Neural progenitor cell (in vitro differentiated cells): Measurements from ENCODE around the gene SWAP70.

ENCODE experiments used
- EZH2phosphoT487 ChIP-seq: fragments of 200-600 bp; sonication (generic); IDR thresholded peaks from 2 replicates; pipeline ENCODE4 v1.6.1; 2017; ENCODE audit warnings: antibody characterized with exemption
- TF ChIP-seq, protein P1 (sequence below): fragments of 200-600 bp; sonication (generic); IDR thresholded peaks from 2 replicates; pipeline ENCODE4 v1.5.1; 2017; ENCODE audit warnings: antibody characterized with exemption, mild to moderate bottlenecking

GRCh38 chr11:9769621-9770020, 105.7 kb downstream of the SWAP70 start:
- TF ChIP-seq, protein P1, sequence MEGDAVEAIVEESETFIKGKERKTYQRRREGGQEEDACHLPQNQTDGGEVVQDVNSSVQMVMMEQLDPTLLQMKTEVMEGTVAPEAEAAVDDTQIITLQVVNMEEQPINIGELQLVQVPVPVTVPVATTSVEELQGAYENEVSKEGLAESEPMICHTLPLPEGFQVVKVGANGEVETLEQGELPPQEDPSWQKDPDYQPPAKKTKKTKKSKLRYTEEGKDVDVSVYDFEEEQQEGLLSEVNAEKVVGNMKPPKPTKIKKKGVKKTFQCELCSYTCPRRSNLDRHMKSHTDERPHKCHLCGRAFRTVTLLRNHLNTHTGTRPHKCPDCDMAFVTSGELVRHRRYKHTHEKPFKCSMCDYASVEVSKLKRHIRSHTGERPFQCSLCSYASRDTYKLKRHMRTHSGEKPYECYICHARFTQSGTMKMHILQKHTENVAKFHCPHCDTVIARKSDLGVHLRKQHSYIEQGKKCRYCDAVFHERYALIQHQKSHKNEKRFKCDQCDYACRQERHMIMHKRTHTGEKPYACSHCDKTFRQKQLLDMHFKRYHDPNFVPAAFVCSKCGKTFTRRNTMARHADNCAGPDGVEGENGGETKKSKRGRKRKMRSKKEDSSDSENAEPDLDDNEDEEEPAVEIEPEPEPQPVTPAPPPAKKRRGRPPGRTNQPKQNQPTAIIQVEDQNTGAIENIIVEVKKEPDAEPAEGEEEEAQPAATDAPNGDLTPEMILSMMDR: no peak
- TF ChIP-seq EZH2phosphoT487: no peak
